Esophagus muscularis mucosa (tissue), 4 donors: Measurements from ENCODE around the gene ARHGAP31. TPM values are rescaled to one million over a fixed set of nuclear protein-coding genes. Genes with fewer than 3 reads are reported as not detected.

Experiments used
- DNase-seq: peaks from one replicate; pipeline ENCODE4 v3.0.0-alpha.2; 2017; ENCODE audit errors: extremely low spot score
- H3K27ac ChIP-seq, 4 donors: fragments of 200-600 bp; sonication (generic); replicated peaks in 1 of 4; 1 replicate in 3 of 4; 2 replicates in 1 of 4; pipeline ENCODE4 v1.5.1; 2016 to 2019; ENCODE audit warnings: mild to moderate bottlenecking in 1 of 4
- H3K27me3 ChIP-seq, 4 donors: fragments of 200-600 bp; sonication (generic); one replicate each; pipeline versions ENCODE4 v1.5.1 to v1.6.0; 2016 to 2019
- H3K36me3 ChIP-seq, 4 donors: fragments of 200-600 bp; sonication (generic); one replicate each; pipeline ENCODE4 v1.5.1; 2016 to 2019
- H3K4me1 ChIP-seq, 4 donors: fragments of 200-600 bp; sonication (generic); one replicate each; pipeline ENCODE4 v1.5.1; 2016 to 2019
- H3K4me3 ChIP-seq, 4 donors: fragments of 200-600 bp; sonication (generic); 1 replicate in 2 of 4; 2 replicates in 2 of 4; pipeline ENCODE4 v1.5.1; 2016 to 2019; ENCODE audit warnings: mild to moderate bottlenecking in 4 of 4, moderate library complexity in 1 of 4
- H3K9me3 ChIP-seq, 4 donors: fragments of 200-600 bp; sonication (generic); 1 replicate in 3 of 4; 2 replicates in 1 of 4; pipeline ENCODE4 v1.5.1; 2016 to 2019
- CTCF ChIP-seq, 3 experiments: fragments of 200-600 bp in 2 of 3; fragments of 450-650 bp in 1 of 3; sonication (generic) in 2 of 3; IDR thresholded peaks; one replicate each; pipeline ENCODE4 v1.5.1; 2017 to 2019; ENCODE audit warnings: antibody characterized with exemption in 3 of 3, mild to moderate bottlenecking in 2 of 3, moderate library complexity in 1 of 3
- EP300 ChIP-seq: sonication (generic); formaldehyde crosslinking; IDR thresholded peaks from one replicate; pipeline ENCODE4 v1.6.1; 2017; ENCODE audit warnings: antibody characterized with exemption
- POLR2A ChIP-seq: fragments of 450-650 bp; IDR thresholded peaks from one replicate; pipeline ENCODE4 v1.6.1; 2017; ENCODE audit warnings: antibody characterized with exemption, moderate library complexity, mild to moderate bottlenecking, low read depth
- POLR2AphosphoS5 ChIP-seq, 2 donors: sonication (generic); formaldehyde crosslinking; IDR thresholded peaks; one replicate each; pipeline ENCODE4 v1.6.1; 2017; ENCODE audit warnings: antibody characterized with exemption in 2 of 2
- WGBS: methylation state at CpG from one replicate; pipeline ENCODE4 v1.1.5; 2018; 5-methylcytosine and 5-hydroxymethylcytosine counted together
- intact Hi-C: fragments of 100-400 bp; cut with DNase I; formaldehyde crosslinking; loops from one replicate; pipeline ENCODE4 v1.15.1; 2023
- total RNA-seq, 4 donors: library from RNA; depleted of rRNA; stranded (reverse); fragments of >200 nt; gene quantifications; one replicate each; pipeline versions ENCODE4 v1.1.0 to v1.2.1, GENCODE V29; 2016

Gene ARHGAP31
- total RNA-seq, 4 donors from 2014 or later, result 14.5 to 25.9 (median 23.1) TPM

GRCh38 chr3:119362010-119362409 lies 67.8 kb downstream of the ARHGAP31 start:
- peaks cover 7 to 23% (median 14%) of the 10 kb centered on the region in 4 donors for H3K4me1 ChIP-seq
- no peak overlapping the region for H3K27ac ChIP-seq
- TF ChIP-seq EP300 (no peak), POLR2A (no peak), CTCF (IDR thresholded peaks at IDR 0.05) (no peak), POLR2AphosphoS5 (IDR thresholded peaks at IDR 0.05) (no peak)
- WGBS, result 95% methylated on average over 2 of the region's 2 CpGs
- peaks cover 0 to 21% (median 11%) of the 10 kb centered on the region in 4 donors for H3K36me3 ChIP-seq
- no peaks in the 10 kb centered on the region for H3K9me3 ChIP-seq
- H3K27me3 ChIP-seq, result no peaks in the 10 kb centered on the region
- intact Hi-C loops, result no loop called here
- no peak overlapping the region for H3K4me3 ChIP-seq
- DNase-seq, result no peak

- no peak for DNase-seq
- no peak overlapping the region for H3K4me3 ChIP-seq
- H3K27me3 ChIP-seq, result no peaks in the 10 kb centered on the region
- intact Hi-C loops, result no loop called here
- peaks cover 0 to 16% (median 9%) of the 10 kb centered on the region in 4 donors for H3K4me1 ChIP-seq
- H3K36me3 ChIP-seq, result peaks cover 0 to 33% (median 22%) of the 10 kb centered on the region in 4 donors
- H3K9me3 ChIP-seq, result no peaks in the 10 kb centered on the region
- 93% methylated on average over 7 of the region's 7 CpGs for WGBS
- TF ChIP-seq POLR2AphosphoS5 (IDR thresholded peaks at IDR 0.05) (no peak), CTCF (IDR thresholded peaks at IDR 0.05) (no peak), EP300 (no peak)
- H3K27ac ChIP-seq, result no peak overlapping the region
These were observed 69.0 kb downstream of the ARHGAP31 start for GRCh38 chr3:119362940-119363725.

GRCh38 chr3:119364401-119364800 lies 70.2 kb downstream of the ARHGAP31 start:
- no peak for DNase-seq
- Histone ChIP-seq H3K27ac (no peak overlapping the region), H3K4me3 (no peak overlapping the region), H3K9me3 (no peaks in the 10 kb centered on the region), H3K4me1 (peaks cover 0 to 11% (median 6%) of the 10 kb centered on the region in 4 donors), H3K27me3 (no peaks in the 10 kb centered on the region), H3K36me3 (peaks cover 0 to 45% (median 29%) of the 10 kb centered on the region in 4 donors)
- WGBS, result 90% methylated on average over 1 of the region's 1 CpG
- TF ChIP-seq EP300 (no peak), POLR2AphosphoS5 (IDR thresholded peaks at IDR 0.05) (no peak), CTCF (IDR thresholded peaks at IDR 0.05) (no peak), POLR2A (no peak)
- intact Hi-C loops, result no loop called here

GRCh38 chr3:119365418-119365817 lies 71.2 kb downstream of the ARHGAP31 start:
- H3K4me3 ChIP-seq, result no peak overlapping the region
- WGBS, result 71% methylated on average over 3 of the region's 3 CpGs
- H3K9me3 ChIP-seq, result no peaks in the 10 kb centered on the region
- peaks cover 0 to 55% (median 29%) of the 10 kb centered on the region in 4 donors for H3K36me3 ChIP-seq
- intact Hi-C loops, result no loop called here
- peaks cover 0 to 1% (median 0%) of the 10 kb centered on the region in 4 donors for H3K4me1 ChIP-seq
- no peak overlapping the region for H3K27ac ChIP-seq
- H3K27me3 ChIP-seq, result no peaks in the 10 kb centered on the region
- TF ChIP-seq POLR2A (no peak), CTCF (IDR thresholded peaks at IDR 0.05) (no peak), POLR2AphosphoS5 (IDR thresholded peaks at IDR 0.05) (no peak), EP300 (no peak)
- DNase-seq, result no peak

- Histone ChIP-seq H3K4me3 (no peak overlapping the region), H3K4me1 (no peaks in the 10 kb centered on the region), H3K9me3 (no peaks in the 10 kb centered on the region), H3K27ac (no peak overlapping the region), H3K27me3 (no peaks in the 10 kb centered on the region), H3K36me3 (peaks cover 0 to 66% (median 29%) of the 10 kb centered on the region in 4 donors)
- TF ChIP-seq EP300 (no peak), POLR2AphosphoS5 (IDR thresholded peaks at IDR 0.05) (no peak), CTCF (IDR thresholded peaks at IDR 0.05) (no peak), POLR2A (no peak)
- intact Hi-C loops, result no loop called here
- WGBS, result 98% methylated on average over 2 of the region's 2 CpGs
- DNase-seq, result no peak
These were observed 72.8 kb downstream of the ARHGAP31 start for GRCh38 chr3:119367000-119367399.
